Transverse colon (tissue), 4 donors: ENCODE measurements around the gene EPHB2. TPM values are rescaled to one million over a fixed set of nuclear protein-coding genes. Genes with fewer than 3 reads are reported as not detected.

ENCODE experiments used
- DNase-seq: peaks from one replicate; pipeline ENCODE4 v3.0.0-alpha.2; 2019
- H3K27ac ChIP-seq, 4 donors: fragments of 200-600 bp; sonication (generic); 2 replicates each; pipeline ENCODE4 v1.5.1; 2016 to 2018; ENCODE audit warnings: inconsistent platforms in 4 of 4
- H3K27me3 ChIP-seq: fragments of 200-600 bp; sonication (generic); 2 replicates; pipeline ENCODE4 v1.5.1; 2017; ENCODE audit warnings: inconsistent platforms
- H3K36me3 ChIP-seq, 4 donors: fragments of 200-600 bp; sonication (generic); 2 replicates each; pipeline ENCODE4 v1.5.1; 2017 to 2019; ENCODE audit warnings: inconsistent platforms in 4 of 4
- H3K4me1 ChIP-seq, 4 donors: fragments of 200-600 bp; sonication (generic); 2 replicates each; pipeline ENCODE4 v1.5.1; 2017 to 2020; ENCODE audit warnings: inconsistent platforms in 4 of 4
- H3K4me3 ChIP-seq, 4 donors: fragments of 200-600 bp; sonication (generic); 1 replicate in 1 of 4; 2 replicates in 3 of 4; pipeline versions ENCODE4 v1.5.1 to v1.6.1; 2017 to 2019; ENCODE audit warnings: inconsistent platforms in 4 of 4
- H3K9me3 ChIP-seq, 2 donors: fragments of 200-600 bp; sonication (generic); 2 replicates each; pipeline ENCODE4 v1.5.1; 2017 to 2019; ENCODE audit warnings: inconsistent platforms in 2 of 2
- EP300 ChIP-seq: sonication (generic); formaldehyde crosslinking; IDR thresholded peaks from one replicate; pipeline ENCODE4 v1.6.1; 2017; ENCODE audit warnings: antibody characterized with exemption, low read depth
- POLR2A ChIP-seq: fragments of 450-650 bp; IDR thresholded peaks from one replicate; pipeline ENCODE4 v1.6.1; 2016; ENCODE audit warnings: antibody characterized with exemption, mild to moderate bottlenecking, moderate library complexity
- POLR2AphosphoS5 ChIP-seq, 3 donors: sonication (generic); formaldehyde crosslinking; IDR thresholded peaks; one replicate each; pipeline ENCODE4 v1.6.1; 2016; ENCODE audit warnings: antibody characterized with exemption in 3 of 3
- WGBS, 2 donors: methylation state at CpG; one replicate each; pipeline ENCODE4 v1.1.5; 2018; ENCODE audit warnings: low coverage in 1 of 2; 5-methylcytosine and 5-hydroxymethylcytosine counted together
- in situ Hi-C, 4 donors: fragments of 200-750 bp; cut with MboI; loops; one replicate each; pipeline versions ENCODE4 v1.15.0 to v1.15.1; 2017; ENCODE audit warnings: low sequenced_read_pairs in 3 of 4, low pct_ligation_motif_present in 1 of 4, low pct_unique_long_range_greater_than_20kb in 1 of 4
- intact Hi-C: fragments of 100-400 bp; cut with DNase I; formaldehyde crosslinking; loops from one replicate; pipeline ENCODE4 v1.15.1; 2023; ENCODE audit warnings: low total_unique reads
- total RNA-seq, 4 donors: library from RNA; depleted of rRNA; stranded (reverse); fragments of >200 nt; gene quantifications; one replicate each; pipeline ENCODE4 v1.1.0, GENCODE V29; 2016
- TF ChIP-seq, protein P1 (sequence below), 5 experiments: fragments of 200-600 bp in 3 of 5; fragments of 450-650 bp in 2 of 5; sonication (generic) in 3 of 5; IDR thresholded peaks; 1 replicate in 2 of 5; 2 replicates in 3 of 5; pipeline ENCODE4 v1.5.1; 2016 to 2017; ENCODE audit warnings: antibody characterized with exemption in 5 of 5, inconsistent platforms in 3 of 5, mild to moderate bottlenecking in 2 of 5, moderate library complexity in 1 of 5

EPHB2 gene
- total RNA-seq, 4 donors from 2014 or later: 3.0 to 152 (median 27.9) TPM

DNA sequence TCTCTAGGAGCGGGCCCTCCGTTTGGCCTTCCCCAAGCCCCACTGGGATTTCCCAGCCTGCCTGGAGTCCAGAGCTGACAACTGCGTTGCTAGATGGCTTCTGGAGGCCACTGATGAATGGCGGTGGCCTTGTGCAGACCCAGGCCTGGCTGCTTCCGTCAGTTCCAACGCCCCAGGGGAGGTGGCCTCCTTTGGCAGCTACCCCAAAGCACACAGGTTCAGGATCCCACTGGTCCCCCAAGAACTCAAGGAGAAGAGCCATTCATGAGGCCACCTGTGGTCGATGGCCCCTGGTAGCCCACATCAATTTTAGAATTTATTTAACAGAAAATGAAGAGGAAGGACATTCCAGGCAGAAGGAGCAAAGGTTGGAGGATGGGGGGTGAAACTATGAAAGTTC lies 176.9 kb downstream of the EPHB2 start:
- Histone ChIP-seq H3K9me3 (no peaks in the 10 kb centered on the region), H3K27me3 (no peaks in the 10 kb centered on the region), H3K4me3 (no peak overlapping the region), H3K27ac (no peak overlapping the region), H3K4me1 (no peaks in the 10 kb centered on the region), H3K36me3 (no peaks in the 10 kb centered on the region)
- TF ChIP-seq EP300: no peak
- TF ChIP-seq POLR2A: no peak
- TF ChIP-seq, protein P1, sequence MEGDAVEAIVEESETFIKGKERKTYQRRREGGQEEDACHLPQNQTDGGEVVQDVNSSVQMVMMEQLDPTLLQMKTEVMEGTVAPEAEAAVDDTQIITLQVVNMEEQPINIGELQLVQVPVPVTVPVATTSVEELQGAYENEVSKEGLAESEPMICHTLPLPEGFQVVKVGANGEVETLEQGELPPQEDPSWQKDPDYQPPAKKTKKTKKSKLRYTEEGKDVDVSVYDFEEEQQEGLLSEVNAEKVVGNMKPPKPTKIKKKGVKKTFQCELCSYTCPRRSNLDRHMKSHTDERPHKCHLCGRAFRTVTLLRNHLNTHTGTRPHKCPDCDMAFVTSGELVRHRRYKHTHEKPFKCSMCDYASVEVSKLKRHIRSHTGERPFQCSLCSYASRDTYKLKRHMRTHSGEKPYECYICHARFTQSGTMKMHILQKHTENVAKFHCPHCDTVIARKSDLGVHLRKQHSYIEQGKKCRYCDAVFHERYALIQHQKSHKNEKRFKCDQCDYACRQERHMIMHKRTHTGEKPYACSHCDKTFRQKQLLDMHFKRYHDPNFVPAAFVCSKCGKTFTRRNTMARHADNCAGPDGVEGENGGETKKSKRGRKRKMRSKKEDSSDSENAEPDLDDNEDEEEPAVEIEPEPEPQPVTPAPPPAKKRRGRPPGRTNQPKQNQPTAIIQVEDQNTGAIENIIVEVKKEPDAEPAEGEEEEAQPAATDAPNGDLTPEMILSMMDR (IDR thresholded peaks at IDR 0.05): no peak
- TF ChIP-seq POLR2AphosphoS5 (IDR thresholded peaks at IDR 0.05): no peak
- DNase-seq: no peak
- in situ Hi-C loops: loop anchor here in 2 of 4 donors (25.0 kb wide), 1 partner anchor 200 kb away; no protein-coding TSS in a partner anchor
- intact Hi-C loops: no loop called here
- 83% methylated on average over 7 of the region's 7 CpGs; no CpG with 5 or more reads in 1 of the 2 donors for WGBS, 2 donors

DNA sequence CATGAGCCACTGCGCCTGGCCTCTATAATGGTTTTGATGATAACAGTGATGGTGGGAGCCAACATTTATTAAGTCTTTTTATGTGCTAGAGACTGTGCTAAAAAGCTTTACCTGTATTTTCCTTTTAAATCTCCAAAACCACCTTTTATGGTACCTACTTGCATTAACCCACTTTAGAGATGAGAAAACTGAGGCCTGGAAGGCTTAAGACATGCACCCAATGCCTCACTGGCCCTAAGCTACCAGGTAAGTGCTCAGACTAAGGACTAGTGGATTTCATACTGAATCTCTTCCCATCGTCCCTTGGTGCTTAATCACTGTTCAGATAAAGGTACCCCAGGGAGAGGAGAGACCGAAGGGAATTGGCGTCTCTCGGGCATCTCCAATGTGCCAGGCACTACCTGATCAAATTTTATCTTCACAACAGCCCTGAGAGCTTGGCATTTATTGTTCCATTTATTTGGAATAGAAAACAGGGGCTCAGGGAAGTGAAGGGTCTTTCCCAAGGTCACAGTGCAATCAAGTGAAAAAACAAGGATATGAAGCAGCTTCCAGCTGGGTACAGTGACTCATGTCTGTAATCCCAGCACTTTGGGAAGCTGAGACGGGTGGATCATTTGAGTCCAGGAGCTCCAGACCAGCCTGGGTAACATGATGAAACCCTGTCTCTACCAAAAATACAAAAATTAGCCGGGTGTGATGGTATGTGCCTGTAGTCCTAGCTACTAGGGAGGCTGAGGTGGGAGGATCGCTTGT lies 177.9 kb downstream of the EPHB2 start:
- no peak for TF ChIP-seq EP300
- no peaks in the 10 kb centered on the region for H3K9me3 ChIP-seq
- no peak overlapping the region for H3K27ac ChIP-seq
- H3K27me3 ChIP-seq: no peaks in the 10 kb centered on the region
- in situ Hi-C loops: loop anchor here in 2 of 4 donors (25.0 kb wide), 1 partner anchor 201 kb away; no protein-coding TSS in a partner anchor
- H3K36me3 ChIP-seq: peaks cover 0 to 7% (median 0%) of the 10 kb centered on the region in 4 donors
- H3K4me1 ChIP-seq: no peaks in the 10 kb centered on the region
- no peak overlapping the region for H3K4me3 ChIP-seq
- WGBS, 2 donors: 88% methylated on average over 8 of the region's 8 CpGs; no CpG with 5 or more reads in 1 of the 2 donors
- no peak for DNase-seq
- intact Hi-C loops: no loop called here

DNA sequence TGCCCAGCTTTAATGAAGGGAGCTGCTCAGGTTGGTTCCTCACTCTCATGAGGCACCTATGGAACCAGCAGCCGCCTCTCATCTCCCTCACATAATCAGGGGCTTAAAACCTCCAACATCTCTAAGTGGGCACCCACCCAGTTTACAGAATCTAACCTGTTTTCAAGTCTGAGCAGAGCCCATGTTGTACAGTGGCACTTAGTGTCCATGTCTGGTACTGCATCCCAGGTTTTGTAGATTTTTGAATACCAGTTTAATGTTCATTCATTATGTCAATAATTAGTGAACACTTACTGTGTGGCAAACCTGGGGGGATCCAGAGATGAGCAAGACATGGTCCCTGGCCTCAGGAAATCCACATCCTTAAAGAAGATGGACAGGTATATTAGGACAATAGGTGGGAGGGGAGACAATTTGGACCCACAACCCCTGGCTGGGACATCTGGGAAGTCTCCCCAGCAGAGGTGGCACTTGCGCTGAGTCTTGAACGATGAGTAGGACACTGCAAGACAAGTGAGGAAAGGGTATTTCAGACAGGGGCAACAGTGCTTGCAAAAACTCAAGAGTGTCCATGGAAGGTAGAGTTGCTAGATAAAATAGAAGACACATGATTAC lies 178.7 kb downstream of the EPHB2 start:
- intact Hi-C loops (no loop called here), in situ Hi-C loops (loop anchor here in 2 of 4 donors (25.0 kb wide), 1 partner anchor 202 kb away; no protein-coding TSS in a partner anchor)
- Histone ChIP-seq H3K36me3 (peaks cover 0 to 7% (median 0%) of the 10 kb centered on the region in 4 donors), H3K4me1 (no peaks in the 10 kb centered on the region), H3K9me3 (no peaks in the 10 kb centered on the region), H3K4me3 (no peak overlapping the region), H3K27ac (no peak overlapping the region), H3K27me3 (no peaks in the 10 kb centered on the region)
- 60 to 75% methylated on average over 1 to 3 of the region's 3 CpGs for WGBS, 2 donors
- TF ChIP-seq POLR2AphosphoS5 (IDR thresholded peaks at IDR 0.05) (no peak), EP300 (no peak), POLR2A (no peak)
- TF ChIP-seq, protein P1 (IDR thresholded peaks at IDR 0.05): peak; percentile 59 to 76 (median 70)
- no peak for DNase-seq

GRCh38 chr1:22892789-22893188 lies 182.2 kb downstream of the EPHB2 start:
- peaks cover 0 to 7% (median 0%) of the 10 kb centered on the region in 4 donors for H3K36me3 ChIP-seq

More at GRCh38 chr1:22892789-22893188, 182.2 kb downstream of the EPHB2 start:
- no peak for DNase-seq
- no peak for TF ChIP-seq EP300
- TF ChIP-seq POLR2AphosphoS5 (IDR thresholded peaks at IDR 0.05): no peak
- TF ChIP-seq, protein P1 (IDR thresholded peaks at IDR 0.05): no peak
- no peak for TF ChIP-seq POLR2A
- Histone ChIP-seq H3K27me3 (no peaks in the 10 kb centered on the region), H3K4me3 (no peak overlapping the region), H3K9me3 (no peaks in the 10 kb centered on the region), H3K4me1 (no peaks in the 10 kb centered on the region), H3K27ac (no peak overlapping the region)
- intact Hi-C loops (no loop called here), in situ Hi-C loops (loop anchor here in 2 of 4 donors (25.0 kb wide), 1 partner anchor 205 kb away; no protein-coding TSS in a partner anchor)
- WGBS, 2 donors: 91% methylated on average over 13 of the region's 13 CpGs; no CpG with 5 or more reads in 1 of the 2 donors
